ENCODE results near the gene KRTAP5-3. TPM values are rescaled to one million over a fixed set of nuclear protein-coding genes. Genes with fewer than 3 reads are reported as not detected.

KRTAP5-3 gene
- polyA plus RNA-seq, 2 of the 4 experiments (the other 2 are of a cell fraction): not detected

DNA sequence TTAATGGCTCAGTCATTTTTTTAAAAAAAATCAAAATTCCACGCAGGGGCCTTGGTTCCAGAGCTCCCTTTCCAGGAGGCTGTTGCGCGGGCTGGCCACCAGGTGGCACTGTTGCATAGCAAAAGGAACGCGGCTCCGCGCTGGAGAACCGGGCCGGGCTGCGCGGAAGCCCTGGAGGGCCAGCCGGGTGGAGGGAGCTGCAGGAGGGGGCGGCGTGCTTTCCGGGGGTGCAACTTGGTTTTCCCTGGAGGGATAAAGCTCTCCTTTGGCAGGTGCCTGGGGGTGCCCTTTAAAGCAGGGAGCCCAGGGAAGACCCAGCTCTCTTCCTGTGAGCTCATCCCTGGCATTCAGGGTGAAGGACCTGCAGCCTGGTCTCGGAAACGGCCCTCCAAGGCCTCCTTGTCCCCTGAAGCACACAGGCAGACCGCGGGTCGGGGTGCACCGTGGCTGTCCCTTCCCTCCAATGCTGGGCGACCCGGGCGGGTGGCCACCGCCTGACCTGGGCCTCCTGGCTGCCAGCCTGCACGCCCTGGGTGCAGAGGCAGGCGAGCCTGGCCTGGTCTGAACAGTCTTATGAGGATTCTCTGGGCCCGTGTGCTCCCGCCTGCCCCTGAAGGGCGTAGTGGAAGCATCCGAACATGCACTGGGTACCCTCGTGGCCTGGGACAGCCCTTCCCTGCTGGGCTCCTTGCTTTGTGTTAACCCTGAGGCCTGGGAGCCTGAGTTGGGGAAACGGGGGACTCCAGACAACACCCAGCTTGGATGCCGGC lies 44.7 kb upstream of the KRTAP5-3 start (continued):
- TF ChIP-seq, protein P1, sequence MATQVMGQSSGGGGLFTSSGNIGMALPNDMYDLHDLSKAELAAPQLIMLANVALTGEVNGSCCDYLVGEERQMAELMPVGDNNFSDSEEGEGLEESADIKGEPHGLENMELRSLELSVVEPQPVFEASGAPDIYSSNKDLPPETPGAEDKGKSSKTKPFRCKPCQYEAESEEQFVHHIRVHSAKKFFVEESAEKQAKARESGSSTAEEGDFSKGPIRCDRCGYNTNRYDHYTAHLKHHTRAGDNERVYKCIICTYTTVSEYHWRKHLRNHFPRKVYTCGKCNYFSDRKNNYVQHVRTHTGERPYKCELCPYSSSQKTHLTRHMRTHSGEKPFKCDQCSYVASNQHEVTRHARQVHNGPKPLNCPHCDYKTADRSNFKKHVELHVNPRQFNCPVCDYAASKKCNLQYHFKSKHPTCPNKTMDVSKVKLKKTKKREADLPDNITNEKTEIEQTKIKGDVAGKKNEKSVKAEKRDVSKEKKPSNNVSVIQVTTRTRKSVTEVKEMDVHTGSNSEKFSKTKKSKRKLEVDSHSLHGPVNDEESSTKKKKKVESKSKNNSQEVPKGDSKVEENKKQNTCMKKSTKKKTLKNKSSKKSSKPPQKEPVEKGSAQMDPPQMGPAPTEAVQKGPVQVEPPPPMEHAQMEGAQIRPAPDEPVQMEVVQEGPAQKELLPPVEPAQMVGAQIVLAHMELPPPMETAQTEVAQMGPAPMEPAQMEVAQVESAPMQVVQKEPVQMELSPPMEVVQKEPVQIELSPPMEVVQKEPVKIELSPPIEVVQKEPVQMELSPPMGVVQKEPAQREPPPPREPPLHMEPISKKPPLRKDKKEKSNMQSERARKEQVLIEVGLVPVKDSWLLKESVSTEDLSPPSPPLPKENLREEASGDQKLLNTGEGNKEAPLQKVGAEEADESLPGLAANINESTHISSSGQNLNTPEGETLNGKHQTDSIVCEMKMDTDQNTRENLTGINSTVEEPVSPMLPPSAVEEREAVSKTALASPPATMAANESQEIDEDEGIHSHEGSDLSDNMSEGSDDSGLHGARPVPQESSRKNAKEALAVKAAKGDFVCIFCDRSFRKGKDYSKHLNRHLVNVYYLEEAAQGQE (IDR thresholded peaks at IDR 0.05): no peak
- TF ChIP-seq CEBPB (IDR thresholded peaks at IDR 0.05) (no peak), SREBF2 (IDR thresholded peaks at IDR 0.05) (no peak)

DNA sequence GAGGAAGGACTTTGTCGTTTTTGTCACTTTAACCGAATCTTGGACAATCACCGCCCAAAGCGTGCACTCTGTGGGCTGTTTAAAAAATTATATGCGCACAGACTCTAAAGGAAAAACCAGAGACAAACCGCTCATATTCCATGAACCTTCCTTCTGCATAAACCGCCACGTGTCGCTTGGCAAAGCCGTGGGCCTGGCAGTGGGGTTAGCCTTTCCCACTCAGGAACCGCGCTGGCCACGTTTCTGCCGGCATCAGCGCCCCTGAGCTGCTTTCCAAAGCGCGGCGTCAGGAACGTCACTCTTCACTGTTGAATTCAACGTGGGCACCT lies 44.1 kb upstream of the KRTAP5-3 start:
- Histone ChIP-seq H3K4me2 (no peak overlapping the region), H3K4me3 (no peak overlapping the region), H3K27ac (no peak overlapping the region), H3K9me3 (no peaks in the 10 kb centered on the region), H3K4me1 (no peaks in the 10 kb centered on the region; the same call in 2 of the 3 replicates)
- ATAC-seq (no peak), FAIRE-seq (no peak), DNase-seq (ENCODE audit: low read depth in 1 of 2, low spot score in 1 of 2) (no peak)
- TF ChIP-seq ZFP36 (IDR thresholded peaks at IDR 0.05; ENCODE audit: borderline replicate concordance, partially characterized antibody) (no peak), GATA3 (IDR thresholded peaks at IDR 0.05; ENCODE audit: borderline replicate concordance) (no peak), POLR2A (IDR thresholded peaks at IDR 0.05; ENCODE audit: low read length) (no peak), RCOR1 (IDR thresholded peaks at IDR 0.05; ENCODE audit: low read depth, low read length) (no peak), FOXS1 (CRISPR knock-in tag; IDR thresholded peaks at IDR 0.05) (no peak), TP53 (CRISPR knock-in tag; IDR thresholded peaks at IDR 0.05) (no peak), FOSL2 (IDR thresholded peaks at IDR 0.05) (no peak), FOSL2 (CRISPR knock-in tag; IDR thresholded peaks at IDR 0.05) (no peak), JUN (IDR thresholded peaks at IDR 0.05) (no peak), POLR2AphosphoS2 (conservative IDR thresholded peaks at IDR 0.05; ENCODE audit: low read length) (no peak), CBX8 (IDR thresholded peaks at IDR 0.05) (no peak), EHMT2 (IDR thresholded peaks at IDR 0.05; ENCODE audit: low read depth) (no peak)
- ChIA-PET CTCF (interaction anchor here (0.6 to 12.2 kb wide), 96 partner anchors 9 to 879 kb away, joined by 3 to 350 read pairs (median 5); partner anchors contain the start of genes IFITM10, INS, KRTAP5-6 and SYT8), POLR2A (interaction anchor here (1.3 kb wide), 1 partner anchor 42 kb away, joined by 5 read pairs; no protein-coding TSS in a partner anchor)
- WGBS (ENCODE audit: missing lambda C conversion rate): 50% methylated on average over 20 of the region's 20 CpGs

DNA sequence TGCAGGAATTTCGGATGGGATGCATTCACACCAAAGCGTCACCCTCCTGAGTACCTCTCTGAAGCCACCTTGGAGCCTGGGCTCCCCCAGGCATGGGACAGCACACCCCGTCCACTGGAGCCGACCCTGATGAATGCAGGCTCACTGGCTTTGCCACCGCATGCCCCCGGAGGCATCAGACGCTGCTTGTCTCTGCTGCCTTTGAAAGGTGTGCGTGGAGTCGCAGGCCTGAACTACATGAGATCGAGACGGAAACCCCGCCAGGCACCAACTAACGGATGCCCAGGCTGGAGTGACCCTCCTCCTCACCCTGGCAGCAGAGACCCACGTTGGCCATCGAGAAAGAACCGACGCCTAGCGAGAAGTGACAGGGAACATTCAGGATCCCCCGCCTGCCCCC lies 43.8 kb upstream of the KRTAP5-3 start:
- ATAC-seq (no peak), FAIRE-seq (no peak), DNase-seq (ENCODE audit: low read depth in 1 of 2, low spot score in 1 of 2) (no peak)
- TF ChIP-seq BHLHE40 (IDR thresholded peaks at IDR 0.05; ENCODE audit: low read depth, low read length) (no peak), RCOR1 (IDR thresholded peaks at IDR 0.05; ENCODE audit: low read depth, low read length) (no peak), EHF (CRISPR knock-in tag; IDR thresholded peaks at IDR 0.05) (no peak), SREBF2 (IDR thresholded peaks at IDR 0.05) (no peak), POLR2A (IDR thresholded peaks at IDR 0.05; ENCODE audit: low read length) (no peak), FOSB (CRISPR knock-in tag; IDR thresholded peaks at IDR 0.05) (no peak), HDAC2 (IDR thresholded peaks at IDR 0.05) (no peak), RARB (CRISPR knock-in tag; IDR thresholded peaks at IDR 0.05) (no peak), FOSL2 (IDR thresholded peaks at IDR 0.05) (no peak), FOSL2 (CRISPR knock-in tag; IDR thresholded peaks at IDR 0.05) (no peak), KDM1A (IDR thresholded peaks at IDR 0.05; ENCODE audit: low read depth) (no peak), RNF2 (IDR thresholded peaks at IDR 0.05; ENCODE audit: borderline replicate concordance, low read depth) (no peak), HOXB5 (CRISPR knock-in tag; IDR thresholded peaks at IDR 0.05) (no peak), CBX8 (IDR thresholded peaks at IDR 0.05) (no peak), RFX5 (IDR thresholded peaks at IDR 0.05) (no peak), CBX2 (IDR thresholded peaks at IDR 0.05; ENCODE audit: borderline replicate concordance, low read depth) (no peak)
- TF ChIP-seq, protein P2, sequence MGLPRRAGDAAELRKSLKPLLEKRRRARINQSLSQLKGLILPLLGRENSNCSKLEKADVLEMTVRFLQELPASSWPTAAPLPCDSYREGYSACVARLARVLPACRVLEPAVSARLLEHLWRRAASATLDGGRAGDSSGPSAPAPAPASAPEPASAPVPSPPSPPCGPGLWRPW (IDR thresholded peaks at IDR 0.05): no peak
- TF ChIP-seq, protein P3, sequence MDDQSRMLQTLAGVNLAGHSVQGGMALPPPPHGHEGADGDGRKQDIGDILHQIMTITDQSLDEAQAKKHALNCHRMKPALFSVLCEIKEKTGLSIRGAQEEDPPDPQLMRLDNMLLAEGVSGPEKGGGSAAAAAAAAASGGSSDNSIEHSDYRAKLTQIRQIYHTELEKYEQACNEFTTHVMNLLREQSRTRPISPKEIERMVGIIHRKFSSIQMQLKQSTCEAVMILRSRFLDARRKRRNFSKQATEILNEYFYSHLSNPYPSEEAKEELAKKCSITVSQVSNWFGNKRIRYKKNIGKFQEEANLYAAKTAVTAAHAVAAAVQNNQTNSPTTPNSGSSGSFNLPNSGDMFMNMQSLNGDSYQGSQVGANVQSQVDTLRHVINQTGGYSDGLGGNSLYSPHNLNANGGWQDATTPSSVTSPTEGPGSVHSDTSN (IDR thresholded peaks at IDR 0.05): no peak
- TF ChIP-seq, protein P4, sequence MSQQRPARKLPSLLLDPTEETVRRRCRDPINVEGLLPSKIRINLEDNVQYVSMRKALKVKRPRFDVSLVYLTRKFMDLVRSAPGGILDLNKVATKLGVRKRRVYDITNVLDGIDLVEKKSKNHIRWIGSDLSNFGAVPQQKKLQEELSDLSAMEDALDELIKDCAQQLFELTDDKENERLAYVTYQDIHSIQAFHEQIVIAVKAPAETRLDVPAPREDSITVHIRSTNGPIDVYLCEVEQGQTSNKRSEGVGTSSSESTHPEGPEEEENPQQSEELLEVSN (IDR thresholded peaks at IDR 0.05; ENCODE audit: borderline replicate concordance, low read depth): no peak
- TF ChIP-seq, protein P5, sequence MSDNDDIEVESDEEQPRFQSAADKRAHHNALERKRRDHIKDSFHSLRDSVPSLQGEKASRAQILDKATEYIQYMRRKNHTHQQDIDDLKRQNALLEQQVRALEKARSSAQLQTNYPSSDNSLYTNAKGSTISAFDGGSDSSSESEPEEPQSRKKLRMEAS (IDR thresholded peaks at IDR 0.05): no peak
- Histone ChIP-seq H3K4me1 (no peaks in the 10 kb centered on the region; the same call in 2 of the 3 replicates), H3K9me3 (no peaks in the 10 kb centered on the region), H3K4me2 (no peak overlapping the region), H3K27ac (no peak overlapping the region), H3K4me3 (no peak overlapping the region)
- POLR2A ChIA-PET: interaction anchor here (1.3 kb wide), 1 partner anchor 42 kb away, joined by 5 read pairs; no protein-coding TSS in a partner anchor
- CTCF ChIA-PET: interaction anchor here (0.6 to 12.2 kb wide), 91 partner anchors 9 to 879 kb away, joined by 3 to 350 read pairs (median 6); partner anchors contain the start of genes INS, KRTAP5-6, SYT8 and TNNI2
- WGBS (ENCODE audit: missing lambda C conversion rate): 48% methylated on average over 19 of the region's 19 CpGs

Data from A549 (cell line).